GM12873 (cell line): ENCODE measurements around the gene BCL11B.

Experiments
- TF ChIP-seq, protein P1 (sequence below): IDR thresholded peaks from 2 replicates; pipeline ENCODE4 v1.5.1; 2012; ENCODE audit warnings: low read depth, mild to moderate bottlenecking, moderate library complexity, low read length, control low read depth; ENCODE audit not compliant: insufficient read depth; ENCODE audit errors: missing control alignments

BCL11B gene

DNA sequence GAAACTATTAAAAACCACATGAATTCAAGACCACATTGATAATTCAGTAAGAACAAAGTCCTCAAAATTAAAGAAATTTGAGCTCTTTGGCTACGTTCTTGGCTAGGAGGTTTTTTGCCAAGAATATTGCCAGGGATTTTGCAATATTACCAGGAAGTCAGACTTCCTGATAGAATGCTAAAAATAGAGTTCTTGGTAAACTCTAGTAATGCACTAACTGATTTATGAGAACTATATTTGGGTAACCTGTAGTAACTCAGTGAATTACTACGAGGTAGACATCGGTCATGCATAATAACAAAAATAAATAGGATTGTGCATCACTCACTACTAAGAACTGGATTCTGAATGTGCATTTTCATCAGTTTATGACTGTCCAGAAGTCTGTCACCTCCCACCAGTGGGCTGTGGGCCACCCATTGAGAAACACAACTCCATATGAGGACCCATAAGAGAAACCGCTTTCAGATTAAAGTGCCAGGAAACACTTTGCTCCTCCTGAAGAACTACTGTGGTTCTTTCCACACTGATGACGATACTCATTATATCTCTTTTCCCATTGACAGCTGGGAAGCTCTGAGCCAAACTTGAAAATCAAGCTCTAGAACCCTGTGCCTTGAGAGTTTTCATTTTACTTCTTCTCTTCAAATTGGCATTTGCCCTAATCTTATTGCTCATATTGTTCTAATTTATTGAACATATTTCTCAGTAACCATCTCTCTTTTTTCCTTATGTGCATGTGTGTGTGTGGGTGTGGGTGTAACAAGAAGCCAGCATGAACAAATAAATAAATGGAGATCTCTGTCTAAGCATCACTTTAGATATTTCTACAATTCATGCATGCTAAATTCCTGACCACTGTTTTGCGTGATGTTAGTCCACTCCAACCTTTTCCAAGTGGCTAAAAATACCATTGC is 116.6 kb downstream of the BCL11B start:
- TF ChIP-seq, protein P1, sequence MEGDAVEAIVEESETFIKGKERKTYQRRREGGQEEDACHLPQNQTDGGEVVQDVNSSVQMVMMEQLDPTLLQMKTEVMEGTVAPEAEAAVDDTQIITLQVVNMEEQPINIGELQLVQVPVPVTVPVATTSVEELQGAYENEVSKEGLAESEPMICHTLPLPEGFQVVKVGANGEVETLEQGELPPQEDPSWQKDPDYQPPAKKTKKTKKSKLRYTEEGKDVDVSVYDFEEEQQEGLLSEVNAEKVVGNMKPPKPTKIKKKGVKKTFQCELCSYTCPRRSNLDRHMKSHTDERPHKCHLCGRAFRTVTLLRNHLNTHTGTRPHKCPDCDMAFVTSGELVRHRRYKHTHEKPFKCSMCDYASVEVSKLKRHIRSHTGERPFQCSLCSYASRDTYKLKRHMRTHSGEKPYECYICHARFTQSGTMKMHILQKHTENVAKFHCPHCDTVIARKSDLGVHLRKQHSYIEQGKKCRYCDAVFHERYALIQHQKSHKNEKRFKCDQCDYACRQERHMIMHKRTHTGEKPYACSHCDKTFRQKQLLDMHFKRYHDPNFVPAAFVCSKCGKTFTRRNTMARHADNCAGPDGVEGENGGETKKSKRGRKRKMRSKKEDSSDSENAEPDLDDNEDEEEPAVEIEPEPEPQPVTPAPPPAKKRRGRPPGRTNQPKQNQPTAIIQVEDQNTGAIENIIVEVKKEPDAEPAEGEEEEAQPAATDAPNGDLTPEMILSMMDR = no peak

DNA sequence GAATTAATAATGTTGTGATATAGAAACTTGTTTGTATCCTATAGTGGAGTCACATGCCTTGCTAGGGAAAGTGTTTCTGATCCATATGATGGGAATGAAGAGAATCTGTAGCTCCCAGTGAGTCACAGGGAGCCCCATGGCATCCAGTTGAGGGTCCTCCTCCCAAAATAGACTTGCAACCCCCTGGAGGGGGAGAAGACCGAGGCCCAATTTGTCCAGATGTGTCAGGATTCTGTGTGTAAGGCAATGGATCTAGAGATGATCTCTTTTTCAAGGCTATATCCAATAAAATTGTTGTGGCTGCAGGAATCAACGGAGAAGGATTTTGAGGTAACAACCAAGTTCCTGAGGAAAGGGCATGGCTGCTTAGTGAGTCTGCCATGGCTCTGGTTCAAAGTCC is 121.8 kb downstream of the BCL11B start:
- TF ChIP-seq, protein P1 = no peak

DNA sequence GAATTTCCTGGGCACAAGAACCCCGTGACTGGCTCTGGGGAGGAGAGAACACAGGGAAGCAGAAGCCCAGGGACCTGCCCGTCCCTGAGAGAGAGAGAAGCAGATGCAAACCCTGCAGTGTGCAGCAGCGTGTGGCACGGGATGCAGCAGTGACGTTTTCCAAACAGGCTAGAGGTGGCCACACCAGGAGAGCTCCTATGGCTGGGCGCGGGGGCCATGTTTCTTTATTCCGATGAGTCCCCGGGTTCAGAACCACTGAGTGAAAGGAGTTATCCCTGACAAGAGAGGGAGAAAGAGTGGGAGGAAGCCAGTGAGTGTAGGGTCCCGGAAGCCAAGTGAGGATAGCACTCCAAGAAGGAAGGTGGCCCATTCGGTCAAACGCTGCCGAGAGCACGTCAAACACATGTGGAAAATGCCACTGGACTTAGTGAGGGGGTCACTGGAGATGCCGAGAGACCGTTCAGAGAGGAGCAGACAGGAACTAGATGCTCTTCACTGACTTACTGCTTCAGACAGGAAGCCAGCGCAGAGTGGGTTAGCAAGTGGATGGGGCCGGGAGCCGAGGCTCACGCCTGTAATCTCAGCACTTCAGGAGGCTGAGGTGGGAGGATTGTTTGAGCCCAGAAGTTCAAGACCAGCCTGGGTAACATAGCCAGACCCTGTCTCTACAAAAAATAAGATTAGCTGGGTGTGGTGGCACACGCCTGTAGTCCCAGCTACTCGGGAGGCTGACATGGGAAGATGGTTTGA is 123.0 kb downstream of the BCL11B start:
- TF ChIP-seq, protein P1 = no peak

DNA sequence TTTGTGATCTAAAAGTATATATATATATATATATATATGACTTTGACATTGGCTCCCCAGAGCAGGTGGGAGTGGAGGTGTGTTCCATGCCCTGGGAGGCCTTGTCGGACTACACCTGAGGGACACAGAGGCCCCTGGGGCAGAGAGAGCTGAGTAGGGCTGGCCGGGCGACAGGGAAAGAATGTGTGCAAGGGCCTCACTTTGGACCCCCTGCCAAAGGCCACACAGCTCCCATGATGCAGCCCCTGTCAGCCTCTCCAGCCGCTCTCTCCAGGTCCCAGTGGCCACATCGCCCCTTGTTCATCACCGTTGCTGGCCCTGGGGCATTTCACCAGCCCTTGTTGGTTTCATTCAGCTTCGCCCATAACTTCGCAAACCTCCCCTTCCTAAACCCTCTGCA is 123.9 kb downstream of the BCL11B start:
- TF ChIP-seq, protein P1 = no peak

DNA sequence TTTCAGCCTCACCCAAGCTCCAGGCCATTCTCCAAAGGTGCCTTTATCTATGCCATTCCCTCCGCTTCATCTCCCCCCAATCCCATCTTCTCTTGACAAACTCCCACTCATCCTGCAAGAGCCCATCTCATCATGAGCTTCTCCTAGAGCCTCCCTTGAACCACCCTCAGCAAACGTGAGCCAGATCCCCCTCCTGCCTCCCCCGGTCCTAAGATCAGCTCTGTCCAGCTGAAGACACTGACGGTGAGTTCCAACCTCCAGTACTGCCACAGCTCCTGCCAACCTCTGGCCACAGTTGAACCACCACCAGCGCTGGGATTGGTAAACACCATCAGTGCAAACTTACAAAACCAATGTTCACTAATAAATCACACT is 124.6 kb downstream of the BCL11B start:
- TF ChIP-seq, protein P1 = no peak

DNA sequence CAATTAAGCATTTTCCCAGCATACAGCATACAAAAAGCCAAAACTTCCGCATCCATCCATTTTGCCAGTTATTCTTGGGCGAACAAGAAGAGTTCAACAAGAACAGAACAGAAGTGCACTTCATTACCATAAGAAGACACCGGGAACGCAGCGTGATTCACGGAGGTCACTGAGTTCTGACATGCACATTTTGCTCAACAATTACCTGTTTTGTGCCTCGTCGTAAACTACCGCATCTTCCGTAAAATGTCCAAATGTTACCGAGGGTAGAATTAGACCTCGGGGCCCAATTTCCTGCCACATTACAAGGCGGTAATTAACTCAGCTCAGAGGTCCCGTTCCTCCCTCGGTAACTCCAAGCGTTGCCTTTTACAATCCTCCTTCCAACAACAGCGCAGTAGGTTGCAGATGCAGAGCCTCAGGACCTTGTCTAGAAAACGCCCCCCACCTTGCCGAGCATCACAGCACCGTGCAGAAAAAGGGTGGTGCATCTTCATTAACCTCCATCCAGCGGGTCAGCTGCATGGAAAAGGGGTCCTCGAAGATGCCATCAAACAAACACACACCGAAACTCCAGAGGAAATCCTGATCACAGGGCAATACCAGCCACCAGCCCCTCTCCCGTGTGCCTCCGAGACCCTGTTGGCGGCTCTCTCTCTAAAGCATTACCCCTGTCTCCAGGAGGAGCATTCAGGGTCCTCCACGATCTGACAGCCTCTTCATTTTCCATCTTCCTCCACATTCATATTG is 125.2 kb downstream of the BCL11B start:
- TF ChIP-seq, protein P1 = no peak

DNA sequence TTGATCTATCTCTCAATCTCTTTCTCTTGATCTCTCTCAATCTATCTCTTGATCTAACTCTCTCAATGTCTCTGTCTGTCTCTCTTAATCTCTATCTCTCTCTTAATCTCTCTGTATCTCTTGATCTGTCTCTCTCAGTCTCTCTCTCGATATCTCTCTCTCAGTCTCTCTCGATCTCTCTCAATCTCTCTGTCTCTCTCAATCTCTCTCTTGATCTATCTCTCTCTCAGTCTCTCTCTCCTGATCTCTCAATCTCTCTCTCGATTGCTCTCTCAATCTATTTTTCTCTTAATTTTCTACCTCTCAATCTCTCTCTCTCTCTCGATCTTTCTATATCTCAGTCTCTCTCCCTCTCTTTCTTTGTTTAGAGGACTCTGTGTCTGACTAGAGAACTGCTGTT is 126.7 kb downstream of the BCL11B start:
- TF ChIP-seq, protein P1 = no peak
